HG02885 (cell line): ENCODE measurements around the gene TNFAIP8.
"Not testable (repeated sequence)": the region's sequence is repeated elsewhere in the genome, so short reads cannot be mapped to it uniquely, and the experiment has no call there.

Experiments used
- ATAC-seq: cut with Tn5 transposase; IDR thresholded peaks from one replicate; pipeline ENCODE4 v1.9.1; 2021; ENCODE audit warnings: mild to moderate bottlenecking; ENCODE audit not compliant: unreplicated experiment, poor library complexity

The TNFAIP8 gene

DNA sequence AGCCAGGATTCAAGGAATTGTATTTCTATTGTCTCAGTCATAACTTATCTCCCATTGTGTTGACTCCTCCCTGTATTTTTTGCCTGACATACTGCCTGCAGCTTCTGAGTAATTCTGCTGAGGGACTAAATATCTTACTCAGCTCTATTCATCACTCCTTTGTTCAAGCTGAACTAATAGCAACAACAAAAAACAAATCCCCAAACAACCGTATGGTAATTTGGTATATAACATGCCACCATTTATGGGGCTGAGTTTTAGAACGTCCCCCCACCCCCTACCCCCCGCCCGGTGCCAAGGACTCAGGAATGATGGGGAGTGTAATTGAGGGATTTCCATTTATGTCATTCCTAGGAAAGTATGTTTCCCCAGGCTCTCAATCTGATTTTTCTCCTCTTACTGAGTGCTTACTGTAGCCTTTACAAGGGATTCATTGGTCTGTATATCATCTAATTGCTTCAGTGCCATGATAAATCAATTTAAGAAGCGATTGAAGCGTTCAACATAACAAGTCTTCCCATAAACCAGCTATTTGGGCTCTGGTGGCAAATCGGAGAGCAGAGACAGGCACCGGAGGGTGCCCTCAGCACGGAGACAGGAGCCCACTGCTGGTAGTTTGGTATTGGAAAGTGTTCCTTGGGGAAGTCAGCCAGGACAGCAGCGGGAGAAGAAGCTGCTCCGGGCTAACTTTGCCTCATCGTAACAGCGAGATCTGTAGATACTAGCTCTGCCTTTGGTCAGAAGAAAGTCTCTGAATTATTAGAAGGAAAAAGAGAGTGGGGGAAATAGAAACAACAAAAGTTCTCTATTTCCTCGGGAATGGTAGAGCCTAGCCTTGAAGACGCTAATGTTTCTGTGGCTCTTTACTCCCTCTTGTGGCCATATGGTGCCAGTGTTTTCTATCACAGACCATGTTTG is 55.8 kb downstream of the TNFAIP8 start:
- ATAC-seq, result peak; percentile 71

GRCh38 chr5:119412279-119413227 is 56.7 kb downstream of the TNFAIP8 start:
- no peak for ATAC-seq

DNA sequence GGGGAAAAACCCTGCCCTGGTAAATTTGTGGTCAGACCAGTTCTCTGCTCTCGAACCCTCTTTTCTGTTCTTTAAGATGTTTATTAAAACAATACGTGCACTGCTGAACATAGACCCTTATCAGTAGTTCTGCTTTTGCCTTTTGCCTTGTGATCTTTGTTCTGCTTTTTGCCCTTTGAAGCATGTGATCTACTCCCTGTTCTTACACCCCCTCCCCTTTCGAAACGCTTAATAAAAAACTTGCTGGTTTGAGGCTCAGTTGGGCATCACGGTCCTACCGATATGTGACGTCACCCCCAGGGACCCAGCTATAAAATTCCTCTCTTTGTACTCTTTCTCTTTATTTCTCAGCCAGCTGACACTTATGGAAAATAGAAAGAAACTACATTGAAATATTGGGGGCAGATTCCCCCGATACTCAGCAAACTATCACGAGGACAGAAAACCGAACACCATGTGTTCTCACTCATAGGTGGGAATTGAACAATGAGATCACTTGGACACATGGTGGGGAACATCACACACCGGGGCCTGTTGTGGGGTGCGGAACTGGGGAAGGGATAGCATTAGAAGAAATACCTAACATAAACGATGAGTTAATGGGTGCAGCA is 58.4 kb downstream of the TNFAIP8 start:
- not testable (repeated sequence) for ATAC-seq

DNA sequence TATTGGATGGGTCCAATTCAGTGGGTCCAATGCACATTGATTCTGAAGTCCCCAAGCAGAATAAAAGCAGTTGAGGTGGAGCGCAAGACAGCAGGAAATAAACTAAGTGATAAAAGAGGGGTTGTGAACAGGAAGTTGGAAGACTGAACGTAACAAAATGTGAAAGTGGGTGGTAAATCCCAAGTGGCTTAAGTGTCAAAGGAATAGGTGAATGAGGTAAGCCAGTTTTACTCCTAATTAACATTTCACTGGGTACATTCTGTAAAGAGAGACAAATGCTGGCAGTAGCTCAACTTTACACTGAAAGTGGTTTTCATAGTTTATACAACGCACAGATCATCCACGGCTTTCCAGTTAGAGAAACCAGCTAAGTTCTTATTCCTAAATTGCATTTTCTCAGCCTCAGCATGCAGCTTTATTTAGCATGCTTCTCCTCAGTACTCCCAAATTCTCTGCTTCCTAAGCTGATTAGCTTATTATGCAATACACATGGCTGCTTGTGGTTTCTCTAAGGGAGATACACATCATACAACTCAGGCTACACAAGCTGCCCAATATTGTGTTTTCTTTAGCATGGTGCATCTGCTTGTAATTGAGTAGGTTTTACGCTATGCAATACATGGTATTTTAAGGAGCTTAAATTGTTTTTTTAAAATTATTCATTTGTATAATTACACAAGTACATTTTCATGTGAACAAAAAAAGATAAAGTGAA is 62.2 kb downstream of the TNFAIP8 start:
- no peak for ATAC-seq

- ATAC-seq, result peak; percentile 67
Measured at GRCh38 chr5:119418606-119419100, 62.8 kb downstream of the TNFAIP8 start.

DNA sequence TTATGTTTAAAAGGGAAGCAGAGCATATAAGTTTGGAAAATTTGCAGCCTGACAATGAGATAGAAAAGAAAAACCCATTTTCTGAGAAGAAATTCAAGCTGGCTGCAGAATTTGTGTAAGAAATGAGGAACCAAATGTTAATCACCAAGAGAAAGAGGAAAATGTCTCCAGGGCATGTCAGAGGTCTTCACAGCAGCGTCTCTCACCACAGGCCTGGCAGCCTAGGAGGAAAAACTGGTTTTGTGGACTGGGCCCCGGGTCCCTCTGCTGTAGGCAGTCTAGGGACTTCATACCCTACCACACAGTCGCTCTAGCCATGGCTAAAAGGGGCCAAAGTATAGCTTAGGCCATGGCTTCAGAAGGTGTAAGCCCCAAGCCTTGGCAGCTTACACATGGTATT is 64.3 kb downstream of the TNFAIP8 start:
- ATAC-seq, result no peak

- no peak for ATAC-seq
Measured at GRCh38 chr5:119426057-119426456, 70.2 kb downstream of the TNFAIP8 start.

- no peak for ATAC-seq
Measured at GRCh38 chr5:119427060-119427459, 71.2 kb downstream of the TNFAIP8 start.

- ATAC-seq, result not testable (repeated sequence)
Measured at GRCh38 chr5:119427596-119427995, 71.8 kb downstream of the TNFAIP8 start.

DNA sequence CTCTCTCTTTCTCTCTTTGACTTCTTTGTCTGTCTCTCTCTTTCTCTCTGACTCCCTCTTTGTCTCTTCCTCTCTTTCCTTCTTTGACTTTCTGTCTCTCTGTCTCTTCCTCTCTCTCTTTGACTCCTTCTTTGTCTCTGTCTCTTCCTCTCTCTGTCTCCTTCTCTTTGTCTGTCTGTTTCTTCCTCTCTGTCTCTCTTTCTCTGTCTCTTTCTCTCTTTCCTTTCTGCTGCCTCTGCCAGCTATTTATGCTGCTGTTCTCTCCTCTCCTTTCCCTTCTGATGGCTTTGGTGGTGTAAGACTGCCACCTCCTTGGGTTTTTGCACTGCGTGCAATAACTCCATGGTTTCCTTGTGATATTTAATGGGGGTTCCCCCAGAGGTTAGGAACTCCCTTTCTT is 72.3 kb downstream of the TNFAIP8 start:
- ATAC-seq, result not testable (repeated sequence)

DNA sequence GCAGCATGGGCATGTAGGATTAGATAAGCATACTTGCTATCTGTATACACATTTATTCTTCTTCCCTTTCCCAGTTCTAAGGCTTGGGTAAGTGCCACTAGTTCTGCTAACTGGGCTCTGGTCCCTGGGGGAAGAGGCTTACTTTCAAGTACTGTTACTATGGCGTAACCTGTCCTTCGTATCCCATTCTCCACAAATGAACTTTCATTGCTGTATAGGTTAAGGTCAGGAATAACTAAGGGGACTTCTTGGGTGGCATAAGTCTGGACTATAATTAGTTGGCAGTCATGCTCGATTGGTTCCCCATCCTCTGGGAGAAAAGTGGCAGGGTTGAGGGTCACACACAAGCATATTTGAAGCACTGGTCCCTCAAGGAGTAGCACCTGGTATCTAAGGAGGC is 72.8 kb downstream of the TNFAIP8 start:
- ATAC-seq, result not testable (repeated sequence)

- not testable (repeated sequence) for ATAC-seq
Measured at GRCh38 chr5:119432674-119433237, 76.9 kb downstream of the TNFAIP8 start.

DNA sequence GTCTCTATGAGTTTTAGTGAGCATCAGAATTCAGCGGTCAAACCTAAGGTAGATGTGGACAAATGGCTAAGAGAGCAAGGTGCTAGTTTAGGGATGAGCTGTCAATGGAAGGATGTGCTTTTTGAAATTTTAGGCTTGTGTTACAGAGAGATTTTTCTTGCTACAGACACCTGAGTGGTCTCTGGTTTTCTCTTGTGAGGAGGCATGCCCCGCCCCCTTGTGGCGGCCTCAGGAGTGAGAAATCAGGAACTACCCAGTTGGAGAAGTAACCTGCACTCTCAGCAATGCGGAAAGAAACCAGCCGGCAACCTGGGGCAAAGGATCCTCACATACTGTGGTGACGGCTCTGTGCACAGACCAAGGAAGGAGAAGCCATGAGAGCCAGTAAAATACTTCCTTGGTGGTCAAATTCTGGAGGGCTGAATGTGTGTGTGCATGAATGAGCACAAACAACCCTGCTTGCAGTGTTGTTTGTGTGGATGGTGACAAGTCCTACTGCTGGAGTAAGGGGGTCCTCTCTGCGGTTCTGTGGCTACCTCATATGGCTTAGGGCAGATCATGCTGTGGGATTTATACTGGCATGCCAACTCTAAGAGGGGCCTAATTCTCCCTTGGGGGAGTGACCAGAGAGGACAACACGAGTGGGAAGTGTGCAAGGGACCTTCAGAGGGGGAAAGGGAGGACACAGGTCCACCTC is 79.8 kb downstream of the TNFAIP8 start:
- peak; percentile 85 for ATAC-seq

DNA sequence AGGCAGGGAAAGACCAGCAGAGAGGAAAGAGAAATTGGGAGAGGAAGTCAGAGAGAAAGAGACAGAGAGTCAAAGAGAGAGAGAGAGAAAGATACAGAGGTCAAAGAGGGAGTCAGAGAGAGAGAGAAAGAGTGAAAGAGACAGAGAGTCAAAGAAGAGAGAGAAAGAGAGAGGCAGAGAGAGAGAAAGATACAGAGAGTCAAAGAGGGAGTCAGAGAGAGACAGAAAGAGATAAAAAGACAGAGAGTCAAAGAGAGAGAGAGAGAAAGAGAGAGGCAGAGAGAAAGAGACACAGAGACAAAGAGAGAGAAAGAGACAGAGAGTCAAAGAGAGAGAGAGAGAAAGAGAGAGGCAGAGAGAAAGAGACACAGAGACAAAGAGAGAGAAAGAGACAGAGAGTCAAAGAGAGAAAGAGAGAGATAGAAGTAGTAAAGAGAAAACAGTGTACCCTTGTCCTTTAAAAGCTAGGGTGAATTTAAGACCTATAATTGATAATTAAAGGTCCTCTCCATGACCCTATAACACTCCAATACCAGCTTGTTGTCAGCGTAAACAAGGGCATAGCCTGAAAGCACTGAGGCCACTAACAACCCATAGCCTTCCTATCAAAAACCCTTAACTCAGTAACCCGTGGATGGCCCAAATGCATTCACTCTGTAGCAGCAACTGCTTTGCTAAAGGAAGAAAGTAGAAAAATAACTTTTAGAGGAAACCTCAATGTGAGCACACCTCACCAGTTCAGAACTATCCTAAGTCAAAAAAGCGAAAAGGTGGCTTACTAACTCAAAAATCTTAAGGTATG is 82.2 kb downstream of the TNFAIP8 start:
- not testable (repeated sequence) for ATAC-seq

DNA sequence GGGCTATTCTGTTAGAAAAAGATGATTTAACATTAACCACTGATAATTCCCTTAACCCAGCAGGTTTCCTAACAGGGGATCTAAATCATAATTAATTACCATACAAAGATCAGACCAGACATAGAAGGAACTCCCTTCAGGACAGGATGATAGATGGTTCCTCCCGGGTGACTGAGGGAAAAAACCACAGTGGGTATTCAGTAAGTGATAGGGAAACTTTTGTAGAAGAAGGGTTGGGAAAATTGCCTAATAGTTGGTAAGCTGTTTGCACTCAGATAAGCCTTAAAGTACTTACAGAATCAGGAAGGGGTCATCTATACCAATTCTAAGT is 82.7 kb downstream of the TNFAIP8 start:
- not testable (repeated sequence) for ATAC-seq

DNA sequence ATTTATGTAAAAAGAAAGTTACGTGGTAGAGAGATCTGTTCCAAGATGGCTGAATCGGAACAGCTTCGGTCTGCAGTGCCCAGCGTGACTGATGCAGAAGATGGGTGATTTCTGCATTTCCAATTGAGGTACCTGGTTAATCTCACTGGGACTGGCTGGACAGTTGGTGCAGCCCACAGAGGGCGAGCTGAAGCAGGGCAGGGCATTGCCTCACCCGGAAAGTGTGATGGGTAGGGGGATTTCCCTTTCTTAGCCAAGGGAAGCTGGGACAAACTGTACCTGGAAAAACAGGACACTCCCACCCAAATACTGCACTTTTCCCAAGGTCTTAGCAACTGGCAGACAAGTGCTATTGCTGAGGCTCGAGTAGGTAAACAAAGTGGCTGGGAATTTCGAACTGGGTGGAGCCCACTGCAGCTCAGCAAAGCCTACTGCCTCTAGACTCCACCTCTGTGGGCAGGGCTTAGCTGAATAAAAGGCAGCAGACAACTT is 83.4 kb downstream of the TNFAIP8 start:
- ATAC-seq, result peak; percentile 63

DNA sequence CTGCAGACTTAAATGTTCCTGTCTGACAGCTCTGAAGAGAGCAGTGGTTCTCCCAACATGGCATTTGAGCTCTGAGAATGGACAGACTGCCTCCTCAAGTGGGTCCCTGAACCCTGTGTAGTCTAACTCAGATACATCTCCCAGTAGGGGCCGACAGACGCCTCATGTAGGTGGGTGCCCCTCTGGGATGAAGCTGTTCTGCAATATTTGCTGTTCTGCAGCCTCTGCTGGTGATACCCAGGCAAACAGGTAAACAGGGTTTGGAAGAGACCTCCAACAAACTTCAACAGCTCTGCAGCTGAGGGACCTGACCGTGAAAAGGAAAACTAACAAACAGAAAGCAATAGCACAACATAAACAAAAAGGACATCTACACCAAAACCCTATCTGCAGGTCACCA is 83.8 kb downstream of the TNFAIP8 start:
- peak; percentile 15 for ATAC-seq

DNA sequence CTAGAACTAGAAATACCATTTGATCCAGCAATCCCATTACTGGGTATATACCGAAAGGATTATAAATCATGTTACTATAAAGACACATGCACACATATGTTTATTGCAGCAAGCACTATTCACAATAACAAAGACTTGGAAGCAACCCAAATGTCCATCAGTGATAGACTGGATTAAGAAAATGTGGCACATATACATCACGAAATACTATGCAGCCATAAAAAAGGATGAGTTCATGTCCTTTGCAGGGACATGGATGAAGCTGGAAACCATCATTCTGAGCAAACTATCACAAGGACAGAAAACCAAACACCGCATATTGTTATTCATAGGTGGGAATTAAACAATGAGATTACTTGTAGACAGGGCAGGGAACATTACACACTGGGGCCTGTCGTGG is 88.8 kb downstream of the TNFAIP8 start:
- ATAC-seq, result not testable (repeated sequence)
